DMS114 treated with DMSO at 0.1 percent for 48 hours (cell line): ENCODE data around the gene NRG3.

Source experiments
- DNase-seq: peaks from one replicate; lab custom pipeline; 2025; ENCODE audit not compliant: unreplicated experiment; lab: John Stamatoyannopoulos, UW

NRG3 gene

DNA sequence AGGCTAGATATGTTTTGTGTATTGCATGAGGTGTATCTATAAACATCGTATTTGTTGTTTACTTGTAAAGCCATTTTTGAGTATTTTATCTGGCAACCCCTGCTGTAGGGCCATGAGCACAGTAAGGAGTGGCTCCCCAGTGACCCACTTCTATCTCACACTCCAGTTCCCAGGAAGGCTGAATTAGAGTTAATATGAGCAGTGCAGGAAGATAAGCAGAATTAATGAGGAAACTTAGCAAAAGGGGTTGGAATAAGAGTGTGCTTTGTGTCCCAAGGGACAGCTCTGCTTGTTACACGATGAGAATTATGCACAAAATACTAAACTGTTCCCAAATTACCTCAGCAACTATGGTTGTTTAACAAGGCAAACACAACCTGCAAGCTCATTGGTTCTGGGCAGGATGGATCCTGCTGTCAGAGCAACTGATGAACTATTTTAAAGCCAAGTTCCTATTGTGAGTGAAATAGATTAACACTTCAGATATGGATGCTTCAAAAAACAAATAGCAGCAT lies 1005.8 kb downstream of the NRG3 start:
- DNase-seq, result no peak

DNA sequence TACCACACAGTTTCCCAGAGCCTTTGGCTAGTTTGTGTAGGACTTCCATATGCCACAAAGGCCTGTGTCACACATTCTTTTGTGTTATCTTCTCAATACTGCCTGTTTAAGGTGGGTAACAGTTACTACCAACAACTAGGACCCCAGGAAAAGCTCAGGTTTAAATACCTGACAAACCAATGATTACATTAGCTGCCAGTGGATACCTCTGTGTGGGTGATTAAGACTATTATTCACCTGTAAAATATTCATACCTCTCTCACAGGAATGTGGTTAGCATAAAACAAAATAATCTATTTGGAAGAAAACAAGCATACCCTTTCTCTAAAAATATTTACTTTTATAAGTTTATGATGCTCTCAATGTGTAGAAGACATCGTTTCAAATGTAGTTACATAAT lies 1007.7 kb downstream of the NRG3 start:
- no peak for DNase-seq

DNA sequence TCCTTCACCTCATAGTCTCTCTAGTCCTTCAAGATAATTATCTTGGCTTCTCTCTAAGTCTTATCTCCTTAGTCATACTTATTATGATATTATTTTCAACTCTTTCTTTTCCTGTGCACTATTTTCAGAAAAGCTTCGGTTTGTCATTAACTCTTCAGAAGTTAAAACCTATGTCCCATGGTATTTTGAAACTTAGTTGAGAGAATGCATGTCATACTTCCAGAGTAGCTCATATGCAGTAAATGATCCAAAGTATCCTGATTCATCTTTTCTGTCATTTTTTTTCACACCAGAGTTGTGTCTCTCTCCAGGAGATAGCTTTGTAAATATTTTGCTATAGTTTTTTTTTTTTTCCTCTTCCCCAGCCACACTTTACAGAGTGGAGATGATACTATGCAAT lies 1008.6 kb downstream of the NRG3 start:
- DNase-seq, result no peak

DNA sequence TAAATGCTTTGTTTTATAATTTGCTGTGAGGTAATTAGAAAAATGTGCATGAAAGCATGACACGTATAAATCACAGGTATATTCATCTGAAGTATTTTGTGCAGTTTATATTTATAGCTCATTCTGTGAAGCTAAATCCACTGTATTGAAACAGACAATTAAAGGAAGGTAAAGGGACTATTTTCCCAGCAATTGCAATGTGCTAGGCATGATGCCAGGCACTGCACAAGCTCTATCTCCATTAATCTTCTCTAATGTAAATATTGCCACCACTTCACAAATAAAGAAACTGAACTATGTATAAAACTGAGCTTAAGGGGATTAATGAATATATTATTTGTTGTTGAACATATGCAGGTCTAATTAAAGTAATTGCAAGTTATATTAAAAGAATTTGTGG lies 1012.5 kb downstream of the NRG3 start:
- no peak for DNase-seq

DNA sequence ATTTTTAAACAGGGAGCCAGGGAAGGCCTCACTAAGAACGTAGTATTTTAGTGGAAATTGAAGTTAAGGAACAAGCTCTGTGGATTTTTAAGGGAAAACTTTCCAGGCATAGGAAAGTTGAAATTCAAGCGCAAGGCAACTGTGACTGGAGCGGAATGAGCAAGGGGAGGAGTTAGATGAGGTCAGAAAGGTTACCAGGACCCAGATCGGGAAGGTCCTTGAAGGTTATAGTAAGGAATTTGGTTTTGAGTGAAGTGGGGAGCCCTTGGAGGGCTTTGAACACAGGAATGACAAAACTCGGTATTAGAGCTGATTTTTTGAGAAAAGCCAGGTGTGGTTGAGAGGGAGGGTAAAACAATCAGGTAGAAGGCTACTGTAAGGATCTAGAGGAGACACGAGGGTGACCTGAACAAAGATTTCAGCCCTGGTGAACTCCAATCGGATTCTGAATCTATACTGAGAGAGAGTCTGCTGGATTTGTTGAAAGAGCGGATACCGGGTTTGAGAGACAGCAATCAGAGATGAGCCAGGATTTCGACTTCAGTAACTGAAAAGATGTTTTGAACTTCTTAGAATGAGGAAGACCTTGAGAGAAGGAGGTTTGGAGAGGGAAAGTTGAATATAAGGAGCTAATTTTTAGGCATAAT lies 1013.9 kb downstream of the NRG3 start:
- DNase-seq, result no peak

DNA sequence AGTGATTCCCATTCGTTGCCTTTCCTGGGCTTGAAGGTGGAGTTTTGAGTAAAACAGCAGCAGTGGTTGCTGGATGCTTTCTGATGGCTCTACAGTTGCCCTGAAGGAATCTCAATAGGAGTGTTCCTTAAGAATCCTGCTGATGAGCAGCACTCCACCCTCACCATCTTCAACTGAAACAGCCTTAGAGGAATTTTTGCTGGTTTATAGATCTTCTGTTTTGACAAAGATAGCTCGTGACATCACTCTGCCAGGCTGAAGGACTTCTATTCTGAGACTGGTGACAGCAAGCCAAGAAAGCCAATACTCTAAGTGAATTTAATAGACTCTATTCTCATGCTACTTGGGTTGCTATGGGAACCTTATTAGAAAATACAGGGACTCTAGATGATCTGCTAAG lies 1014.7 kb downstream of the NRG3 start:
- no peak for DNase-seq

DNA sequence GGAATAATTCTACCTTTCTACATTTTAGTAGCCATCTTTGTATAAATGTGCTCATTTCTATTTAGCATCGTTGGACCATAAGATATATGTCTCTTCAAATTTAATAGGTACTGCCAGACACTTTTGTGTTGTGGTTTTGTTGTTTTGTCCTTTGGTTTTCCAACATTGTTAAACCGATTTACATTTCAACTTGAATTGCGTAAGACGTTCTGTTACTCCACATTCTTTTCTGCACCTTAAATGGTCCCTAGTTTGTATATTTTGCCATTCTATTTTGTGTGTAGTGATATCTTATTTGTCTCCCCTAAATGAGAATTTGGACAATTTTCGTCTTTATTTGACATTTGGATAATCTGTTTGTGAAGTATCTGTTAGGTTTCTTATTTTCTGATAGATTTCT lies 1015.6 kb downstream of the NRG3 start:
- no peak for DNase-seq

DNA sequence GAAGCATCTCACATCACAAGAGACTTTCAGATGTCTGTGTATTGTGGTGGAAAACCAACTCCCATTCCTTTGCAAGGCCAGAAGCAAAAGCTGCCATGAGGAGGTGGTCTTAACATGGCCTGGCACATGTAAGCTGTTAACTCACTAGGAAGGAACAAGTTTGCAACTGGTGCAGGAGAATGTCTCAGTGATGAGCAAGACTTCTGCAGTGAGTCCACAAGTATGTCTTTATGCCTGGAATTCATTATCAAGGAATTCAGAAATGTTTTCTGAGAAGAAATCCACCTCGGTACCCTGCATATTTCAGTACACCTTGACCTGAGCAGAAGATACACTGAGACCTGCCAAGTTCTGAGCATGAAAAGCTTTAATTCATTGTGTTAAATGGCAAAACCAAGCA lies 1033.1 kb downstream of the NRG3 start:
- DNase-seq, result no peak

DNA sequence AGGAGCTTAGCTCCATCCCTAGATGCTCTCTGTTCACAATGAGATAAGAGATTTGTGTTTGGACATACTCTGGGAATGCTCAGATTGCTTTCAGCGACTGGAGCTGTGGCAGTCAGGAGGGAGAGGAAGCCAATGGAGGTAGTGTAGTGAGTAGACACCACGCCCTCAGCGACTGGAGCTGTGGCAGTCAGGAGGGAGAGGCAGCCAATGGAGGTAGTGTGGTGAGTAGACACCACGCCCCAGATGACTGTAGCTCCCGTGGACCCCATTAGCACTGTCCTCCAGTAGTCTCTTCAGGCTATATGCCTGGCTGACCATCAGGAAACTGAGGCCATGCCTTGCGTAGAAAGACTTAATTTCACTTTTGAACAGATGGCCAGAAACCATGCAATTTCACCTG lies 1033.8 kb downstream of the NRG3 start:
- no peak for DNase-seq

DNA sequence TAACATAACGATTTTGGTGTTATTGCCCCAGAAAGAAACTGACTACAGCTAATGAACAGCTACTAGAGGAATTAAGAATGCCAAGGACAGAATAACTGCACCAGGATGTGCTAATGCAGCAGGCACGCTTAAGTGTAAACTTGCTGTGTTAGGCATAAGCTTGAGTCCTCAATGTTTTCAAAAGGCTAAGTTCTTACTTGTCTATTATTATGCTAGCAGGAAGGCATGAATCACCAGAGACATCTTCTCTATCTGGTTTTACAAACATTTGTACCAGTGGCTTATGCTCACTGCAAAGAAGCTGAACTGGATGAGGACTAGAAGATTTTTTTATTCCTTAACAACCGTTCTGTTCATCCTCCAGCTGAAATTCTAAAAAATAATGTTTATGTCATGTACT lies 1035.3 kb downstream of the NRG3 start:
- no peak for DNase-seq

DNA sequence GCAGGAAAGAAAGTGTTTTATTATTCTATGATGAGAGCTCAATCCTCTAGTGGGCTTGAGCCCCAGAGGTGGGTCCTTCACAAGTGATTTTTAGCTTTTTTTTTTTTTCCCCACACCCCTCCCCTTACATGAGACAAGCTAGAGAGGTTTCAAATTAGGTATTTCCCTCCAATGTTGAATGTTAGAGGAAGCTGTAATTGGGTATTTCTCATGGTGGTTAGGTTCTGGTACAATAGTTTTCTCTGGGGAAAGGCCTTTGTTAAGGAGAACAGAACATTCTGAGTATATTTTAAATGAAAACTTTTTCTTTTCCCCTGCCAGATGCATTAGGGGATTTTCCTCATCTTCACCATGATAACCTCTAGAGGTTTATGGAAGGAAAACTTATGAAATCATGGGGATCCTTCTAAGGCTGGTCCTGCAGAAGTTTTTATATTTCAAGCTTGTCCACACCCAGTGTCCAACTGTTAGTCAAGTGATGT lies 1039.7 kb downstream of the NRG3 start:
- no peak for DNase-seq

DNA sequence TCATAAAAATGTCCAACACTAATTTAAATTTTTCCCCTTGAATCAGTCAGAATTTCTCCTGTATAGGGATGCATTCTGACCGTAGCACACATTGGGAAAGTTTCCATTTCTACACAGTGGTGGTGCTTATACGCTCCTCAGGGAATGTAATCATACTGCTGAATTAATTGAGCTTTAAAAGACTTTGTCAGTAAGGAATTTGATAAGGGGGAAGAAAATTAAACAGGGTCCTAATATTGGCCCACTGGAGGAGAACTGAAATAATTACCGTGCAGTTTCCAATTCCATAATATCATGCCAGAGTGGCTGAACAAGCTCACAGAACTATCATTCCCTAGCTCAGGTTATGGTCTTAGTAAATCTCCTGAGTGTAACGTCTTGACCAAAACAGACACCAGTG lies 1041.9 kb downstream of the NRG3 start:
- no peak for DNase-seq

DNA sequence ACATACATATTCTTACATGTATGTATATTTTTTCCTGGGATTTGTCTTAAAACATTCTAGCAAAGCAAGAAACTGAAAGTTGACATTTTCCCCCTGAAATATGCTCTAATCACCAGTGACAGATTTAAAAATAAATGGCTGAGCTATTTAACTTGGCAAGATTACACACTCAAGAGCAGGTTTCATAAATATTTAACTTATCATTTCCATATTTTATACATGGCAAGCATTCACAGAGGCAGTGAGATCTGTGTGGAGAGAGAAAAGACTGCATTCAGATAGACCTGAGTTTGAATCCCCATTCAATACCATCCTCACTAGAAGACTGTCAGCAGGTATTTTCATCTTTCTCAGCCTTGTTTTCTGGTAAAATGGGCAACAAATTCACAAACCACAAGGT lies 1043.0 kb downstream of the NRG3 start:
- no peak for DNase-seq

DNA sequence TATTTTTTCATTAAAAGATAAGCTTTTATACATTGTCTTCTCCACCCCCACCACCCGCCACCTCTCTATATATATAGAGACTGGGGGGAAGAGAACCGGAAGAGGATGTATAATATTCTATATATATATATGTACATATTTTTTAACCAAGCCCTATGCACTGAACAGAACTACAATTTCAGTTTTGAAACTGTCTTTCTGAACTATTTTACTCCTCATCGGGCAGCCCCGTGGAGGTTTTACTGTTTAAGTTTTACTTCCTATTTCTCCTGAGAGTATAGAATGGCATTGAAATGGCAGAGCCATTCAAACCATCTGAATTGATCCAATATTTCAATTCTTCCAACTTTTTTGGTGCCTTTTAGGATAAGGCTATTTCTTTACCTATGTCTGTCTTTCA lies 1047.1 kb downstream of the NRG3 start:
- no peak for DNase-seq

DNA sequence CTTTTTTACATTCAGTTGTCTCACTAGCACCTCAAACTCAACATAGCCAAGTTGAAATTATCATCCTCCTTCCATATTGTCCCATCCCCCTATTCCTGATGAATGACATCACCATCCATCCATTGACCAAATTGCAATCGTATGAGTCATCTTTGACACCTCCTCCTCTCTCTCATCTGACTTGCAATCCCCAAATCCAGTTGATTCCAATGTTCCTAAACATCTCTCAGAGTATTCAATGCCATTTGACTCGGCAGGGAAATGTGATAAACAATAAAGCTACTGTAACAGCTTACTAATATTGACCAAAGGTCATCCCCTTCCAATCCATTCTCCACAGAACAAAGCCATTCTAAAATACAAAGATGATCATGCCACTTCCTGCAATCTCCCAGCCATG lies 1047.8 kb downstream of the NRG3 start:
- DNase-seq, result no peak

DNA sequence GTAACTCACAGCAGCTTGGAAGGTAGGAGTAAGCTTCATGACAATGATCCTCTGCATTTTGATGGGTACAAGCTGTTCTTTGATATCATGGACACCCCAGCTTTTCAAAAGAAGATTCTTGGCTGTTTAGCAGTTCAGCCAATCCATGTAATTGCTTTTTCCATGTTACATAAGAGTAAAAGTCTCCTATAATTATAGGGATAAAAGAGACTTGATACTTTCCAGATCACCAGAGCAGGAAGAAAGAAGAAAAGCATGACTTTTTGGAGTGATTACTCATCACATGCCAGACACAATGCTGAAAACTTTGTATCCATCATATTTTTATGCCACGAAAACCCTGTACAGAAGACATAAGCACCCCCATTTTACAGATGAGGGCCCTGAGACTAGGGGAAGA lies 1049.7 kb downstream of the NRG3 start:
- DNase-seq, result no peak

DNA sequence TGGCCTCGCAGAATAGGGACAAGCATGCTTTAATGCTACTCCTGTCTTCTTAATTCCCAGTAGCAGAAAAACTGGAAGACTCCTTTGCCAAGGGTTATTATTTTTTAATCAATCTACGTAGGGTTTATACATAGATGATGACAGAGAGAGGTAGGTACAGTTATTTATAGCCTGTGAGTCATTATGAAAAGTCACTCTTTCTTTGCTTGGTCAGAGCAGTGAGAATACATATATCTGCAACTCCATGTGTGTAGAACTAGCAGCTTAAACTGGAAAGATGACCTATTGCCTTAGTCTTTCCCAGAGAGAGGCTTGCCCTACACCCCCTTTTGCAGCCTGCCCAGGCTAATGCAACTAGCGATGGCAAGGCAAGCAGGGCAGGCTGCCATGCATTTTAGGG lies 1050.6 kb downstream of the NRG3 start:
- DNase-seq, result no peak

DNA sequence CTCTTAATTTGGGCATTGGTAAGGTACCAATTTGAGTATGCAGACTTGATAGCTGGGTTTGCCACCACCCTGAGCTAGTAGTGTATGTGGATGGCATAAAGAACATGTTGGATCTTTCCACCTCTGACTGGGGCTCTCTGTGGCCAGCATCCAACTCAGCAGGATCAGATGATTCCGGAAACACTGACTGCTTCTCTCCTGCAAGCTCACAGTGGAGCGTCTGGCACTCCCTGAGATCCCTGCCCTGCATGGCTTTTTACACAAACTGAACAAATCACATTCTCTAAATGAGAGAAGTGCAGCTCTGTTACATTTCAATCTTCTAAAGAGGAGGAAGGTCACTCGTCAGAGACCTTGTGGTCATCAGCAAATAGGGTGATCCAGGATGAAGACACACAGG lies 1057.5 kb downstream of the NRG3 start:
- no peak for DNase-seq

DNA sequence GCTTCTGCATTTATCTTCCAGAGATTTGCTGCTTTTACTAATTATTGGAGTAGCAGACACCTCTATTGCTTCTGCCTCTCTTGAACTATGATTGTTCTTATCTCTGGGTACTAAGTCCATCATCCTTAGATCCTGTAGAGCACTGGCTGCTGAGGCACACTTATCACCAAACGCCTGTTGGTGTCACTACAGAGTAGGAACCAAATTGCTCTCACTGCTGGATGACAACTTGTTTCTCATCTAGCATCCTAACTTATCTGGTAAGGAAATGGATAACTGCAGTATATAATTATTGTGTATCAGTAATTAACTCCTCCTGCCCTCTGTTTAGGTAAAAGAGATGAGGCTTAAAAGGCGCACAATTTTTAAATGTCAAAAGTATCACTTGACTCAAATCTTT lies 1059.4 kb downstream of the NRG3 start:
- no peak for DNase-seq

DNA sequence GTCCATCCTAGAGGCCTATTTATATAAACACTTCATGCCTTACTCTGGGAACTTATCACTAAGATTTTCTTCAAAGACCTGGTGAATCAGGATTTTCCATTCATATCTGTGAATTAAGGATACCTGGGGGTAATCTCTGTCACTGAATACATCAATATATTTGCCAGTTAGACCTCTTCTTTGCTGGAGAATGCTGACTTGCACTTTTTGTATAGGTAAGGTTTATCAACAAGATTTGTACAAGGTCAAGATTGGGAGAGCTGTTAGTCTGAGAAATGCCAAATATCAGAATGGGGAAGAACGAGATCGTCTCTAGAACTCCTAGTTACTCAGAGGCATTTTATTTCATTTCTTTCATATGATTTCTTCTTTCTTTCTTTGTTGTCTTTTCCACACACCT lies 1060.0 kb downstream of the NRG3 start:
- no peak for DNase-seq

DNA sequence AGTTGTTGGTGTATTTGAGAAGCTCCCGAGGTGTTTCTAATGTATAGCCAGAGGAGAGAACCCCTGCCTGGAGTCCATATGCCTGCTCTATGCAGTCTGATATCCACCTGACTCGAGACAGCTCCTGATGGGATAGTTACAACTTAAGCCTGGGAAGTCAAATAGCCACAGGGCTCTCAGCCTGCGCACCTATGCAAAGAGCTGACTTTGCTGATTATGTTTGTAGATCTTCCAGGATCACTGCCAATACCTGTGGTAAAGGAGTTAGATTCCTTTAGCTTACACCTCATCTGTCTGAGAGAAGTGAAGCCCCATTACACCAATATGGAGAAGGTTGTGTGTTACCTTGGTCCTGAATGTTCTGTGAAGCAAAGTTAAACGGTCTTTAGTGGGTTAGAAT lies 1063.3 kb downstream of the NRG3 start:
- no peak for DNase-seq

DNA sequence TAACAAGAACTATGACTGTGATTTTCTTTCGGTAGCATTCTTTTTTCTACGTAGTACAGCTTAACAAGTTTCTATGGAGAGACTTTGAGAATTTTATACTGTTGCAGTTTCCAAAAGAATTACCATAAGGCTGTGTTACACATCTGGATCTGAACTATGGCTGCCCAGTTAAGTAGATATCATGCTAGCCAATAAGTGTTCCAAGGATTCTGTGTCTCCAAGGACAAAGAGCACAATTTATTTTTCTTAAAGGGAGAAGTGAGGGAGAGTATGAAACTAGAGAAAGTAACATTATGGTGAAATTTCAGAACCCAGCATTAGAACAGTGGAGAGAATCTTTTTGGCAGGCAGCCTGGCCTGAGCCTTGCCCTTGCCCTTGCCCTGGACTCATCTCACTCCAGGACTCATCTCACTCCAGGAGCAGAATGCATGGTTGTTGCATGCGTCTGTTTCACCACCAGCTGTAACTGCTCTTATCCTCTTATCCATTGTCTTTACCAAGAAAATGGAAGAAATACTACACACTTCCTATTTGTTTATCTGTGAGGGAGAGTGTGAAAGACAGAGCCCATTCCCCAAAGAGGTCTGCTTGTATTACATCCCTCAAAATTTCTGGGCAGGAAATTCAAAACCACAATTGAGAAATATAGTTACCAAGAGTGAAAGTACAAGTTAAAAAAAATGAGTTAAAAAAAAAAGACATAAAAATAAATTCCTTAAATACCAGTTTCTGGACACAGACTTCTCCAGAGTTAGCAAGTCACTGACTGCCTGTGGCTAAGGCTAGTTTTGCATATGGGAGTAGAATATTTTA lies 1067.5 kb downstream of the NRG3 start:
- DNase-seq, result no peak

DNA sequence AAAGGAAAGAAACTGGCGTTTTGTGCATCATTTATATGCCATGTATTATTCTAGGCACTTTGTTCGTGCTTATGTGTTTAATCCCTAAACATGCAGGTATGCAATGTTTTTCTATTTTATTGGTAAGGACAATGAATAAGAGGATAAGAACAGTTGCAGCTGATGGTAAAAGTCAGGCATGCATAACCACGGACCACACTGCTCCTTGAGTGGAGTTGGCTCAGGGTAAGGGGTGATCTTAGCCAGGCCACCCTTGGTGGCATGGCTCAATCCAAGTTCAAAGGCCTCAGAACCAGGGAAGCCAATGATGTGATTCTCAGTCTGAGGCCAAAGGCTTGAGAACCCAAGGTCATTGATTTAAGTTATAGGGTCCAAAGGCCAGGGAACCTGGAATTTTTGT lies 1068.1 kb downstream of the NRG3 start:
- DNase-seq, result no peak
